Inflammatory macrophage (primary cell): ENCODE results near the gene BUB3.

Experiments
- DNase-seq, 2 donors: peaks; one replicate each; pipeline ENCODE4 v3.0.0-alpha.2; 2020 to 2022
- total RNA-seq, 18 experiments: gene quantifications; one replicate each; lab custom pipeline; 2026; ENCODE audit warnings: mixed read lengths in 6 of 18, inconsistent platforms in 2 of 18; lab: John Stamatoyannopoulos, UW

BUB3 gene
- 46.1 to 131 (median 88.9) reads per million in 18 experiments for total RNA-seq

GRCh38 chr10:123154092-123154710 is at the start of gene BUB3:
Gene BUB3, plus strand, starts transcription at chr10:123154402. Its CDS starts 516 bp downstream, at chr10:123154918.
- DNase-seq = peak; percentile 100

GRCh38 chr10:123109466-123109865 is 44.7 kb upstream of the BUB3 start:
- no peak for DNase-seq

- no peak for DNase-seq
Observed at GRCh38 chr10:123117644-123118417, 36.4 kb upstream of the BUB3 start.

- DNase-seq = no peak
Observed at GRCh38 chr10:123119081-123119480, 35.1 kb upstream of the BUB3 start.

GRCh38 chr10:123126246-123126645 is 28.0 kb upstream of the BUB3 start:
- no peak for DNase-seq

GRCh38 chr10:123129618-123130271 is 24.5 kb upstream of the BUB3 start:
- peak; percentile 31 to 50 for DNase-seq

- DNase-seq = peak; percentile 81 to 85
Observed at GRCh38 chr10:123132576-123133477, 21.4 kb upstream of the BUB3 start.

- no peak for DNase-seq
Observed at GRCh38 chr10:123133541-123134342, 20.5 kb upstream of the BUB3 start.

GRCh38 chr10:123134343-123134914 is 19.8 kb upstream of the BUB3 start:
- DNase-seq = no peak

GRCh38 chr10:123134915-123135414 is 19.2 kb upstream of the BUB3 start:
- DNase-seq = no peak

GRCh38 chr10:123135415-123136141 is 18.6 kb upstream of the BUB3 start, which contains the start of gene HMX3:
Gene HMX3, plus strand, starts transcription at chr10:123135970. Its CDS starts 81 bp downstream, at chr10:123136051.
- no peak for DNase-seq

- DNase-seq = no peak
Observed at GRCh38 chr10:123136221-123136805, 17.9 kb upstream of the BUB3 start.

- no peak for DNase-seq
Observed at GRCh38 chr10:123136806-123137642, 17.2 kb upstream of the BUB3 start.

GRCh38 chr10:123139165-123139520 is 15.1 kb upstream of the BUB3 start:
- DNase-seq = no peak

GRCh38 chr10:123139521-123140163 is 14.6 kb upstream of the BUB3 start:
- DNase-seq = no peak

- DNase-seq = no peak
Observed at GRCh38 chr10:123140164-123140982, 13.8 kb upstream of the BUB3 start.

- no peak for DNase-seq
Observed at GRCh38 chr10:123140983-123141390, 13.2 kb upstream of the BUB3 start.
